Hematopoietic multipotent progenitor cell treated with erythropoietin and hydrocortisone succinate and interleukin-3 and kit ligand, for 17 days (in vitro differentiated cells): Measurements from ENCODE around the gene EIF3J.

ENCODE experiments used
- DNase-seq: peaks from one replicate; pipeline ENCODE4 v3.0.0-alpha.2; 2015; ENCODE audit warnings: low spot score

Gene EIF3J

GRCh38 chr15:44593042-44593736 is 56.2 kb downstream of the EIF3J start:
- peak; percentile 57 for DNase-seq

- no peak for DNase-seq
Measured at GRCh38 chr15:44595246-44595645, 58.3 kb downstream of the EIF3J start.

GRCh38 chr15:44595656-44596510 is 58.9 kb downstream of the EIF3J start:
- no peak for DNase-seq

GRCh38 chr15:44596511-44597010 is 59.6 kb downstream of the EIF3J start:
- DNase-seq, result no peak

- DNase-seq, result no peak
Measured at GRCh38 chr15:44598066-44598465, 61.1 kb downstream of the EIF3J start.

- DNase-seq, result peak; percentile 37
Measured at GRCh38 chr15:44598892-44599291, 61.9 kb downstream of the EIF3J start.

GRCh38 chr15:44603126-44603525 is 66.2 kb downstream of the EIF3J start:
- no peak for DNase-seq

- DNase-seq, result no peak
Measured at GRCh38 chr15:44606740-44607139, 69.8 kb downstream of the EIF3J start.
